Activated B cell treated with CpG ODN at 0.5 μM for 24 hours (primary cell): Measurements from ENCODE around the gene RPL21. TPM values are rescaled to one million over a fixed set of nuclear protein-coding genes. Genes with fewer than 3 reads are reported as not detected.
"Not testable (repeated sequence)": the region's sequence is repeated elsewhere in the genome, so short reads cannot be mapped to it uniquely, and the experiment has no call there.

Experiments used
- ATAC-seq: fragments of 200-7000 bp; cut with Tn5 transposase; one replicate; pipeline ENCODE4 v1.10.0; 2021; ENCODE audit warnings: low read depth, mild to moderate bottlenecking, moderate library complexity
- CTCF ChIA-PET: fragments of 350-600 bp; sonication (Branson Sonifier 250); formaldehyde crosslinking; loops from one replicate; lab custom pipeline; 2021; ENCODE audit warnings: antibody characterized with exemption; lab: Charles Lee
- POLR2A ChIA-PET: fragments of 350-600 bp; sonication (Branson Sonifier 250); formaldehyde crosslinking; loops from one replicate; lab custom pipeline; 2021; ENCODE audit warnings: antibody characterized with exemption; lab: Charles Lee
- DNase-seq: peaks from one replicate; pipeline ENCODE4 v3.0.0; 2022
- H3K27ac Mint-ChIP-seq: one replicate; pipeline ENCODE4 v1.8.0; 2020; ENCODE audit warnings: mixed read lengths
- H3K27me3 Mint-ChIP-seq: one replicate; pipeline ENCODE4 v1.8.0; 2021; ENCODE audit warnings: mixed read lengths
- H3K36me3 Mint-ChIP-seq: one replicate; pipeline ENCODE4 v1.8.0; 2021; ENCODE audit warnings: low read depth, mixed read lengths
- H3K4me1 Mint-ChIP-seq: one replicate; pipeline ENCODE4 v1.8.0; 2021; ENCODE audit warnings: mixed read lengths
- H3K4me3 Mint-ChIP-seq: one replicate; pipeline ENCODE4 v1.8.0; 2020; ENCODE audit warnings: mild to moderate bottlenecking, mixed read lengths
- H3K9me3 Mint-ChIP-seq: one replicate; pipeline ENCODE4 v1.8.0; 2020; ENCODE audit warnings: mixed read lengths
- intact Hi-C: fragments of 100-400 bp; cut with micrococcal nuclease; formaldehyde crosslinking; loops from one replicate; pipeline ENCODE4 v1.15.1; 2024
- total RNA-seq: library from RNA; stranded (reverse); gene quantifications from 2 replicates; pipeline ENCODE4 v1.2.3, GENCODE V29; 2022
- TF ChIP-seq, protein P1 (sequence below): fragments of 200-600 bp; IDR thresholded peaks from one replicate; pipeline ENCODE4 v1.8.0; 2022; ENCODE audit warnings: antibody characterized with exemption, mild to moderate bottlenecking

Gene RPL21
- total RNA-seq, 1 donor from 2014 or later, result 1,996 TPM

DNA sequence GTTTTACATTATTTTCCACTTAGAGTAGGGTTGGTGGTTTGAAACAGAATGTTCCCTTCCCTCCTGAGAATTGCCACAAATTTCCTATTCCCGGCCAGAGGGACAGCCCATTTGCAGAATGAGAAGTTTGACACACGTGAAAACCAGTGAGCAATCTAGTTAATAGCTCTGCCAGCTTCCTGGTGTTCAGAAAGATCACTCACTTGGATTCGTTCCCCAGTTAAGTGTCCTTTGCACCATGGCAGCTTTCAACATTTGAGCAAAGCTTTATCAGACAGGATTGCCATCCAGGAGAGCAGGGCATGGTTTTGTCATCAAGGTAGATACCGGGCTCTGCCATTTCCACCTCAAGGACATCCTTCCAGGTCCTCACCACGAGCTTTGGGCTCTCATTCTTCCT is 47.5 kb downstream of the RPL21 start:
- DNase-seq, result no peak
- POLR2A ChIA-PET, result no interaction called here
- H3K27me3 Mint-ChIP-seq, result no peaks in the 10 kb centered on the region

DNA sequence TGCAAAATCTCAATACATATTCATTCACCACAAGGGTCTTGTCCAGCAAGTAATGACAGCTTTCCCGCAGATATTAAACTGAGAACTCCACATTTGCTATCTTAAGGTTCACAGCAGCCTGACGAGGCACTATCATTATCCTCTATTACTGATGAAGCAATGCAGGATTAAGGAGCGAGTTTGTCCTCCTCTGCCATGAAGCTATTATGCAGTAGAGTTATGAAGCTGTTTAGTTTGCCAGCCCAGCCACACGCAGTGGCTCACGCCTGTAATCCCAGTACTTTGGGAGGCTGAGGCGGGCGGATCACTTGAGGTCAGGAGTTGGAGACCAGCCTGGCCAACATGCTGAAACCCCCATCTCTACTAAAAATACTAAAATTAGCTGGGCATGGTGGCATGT is 49.0 kb downstream of the RPL21 start:
- DNase-seq, H3K27ac Mint-ChIP-seq, CTCF ChIA-PET, H3K27me3 Mint-ChIP-seq, intact Hi-C loops, ATAC-seq, H3K36me3 Mint-ChIP-seq, H3K9me3 Mint-ChIP-seq, POLR2A ChIA-PET, H3K4me3 Mint-ChIP-seq, H3K4me1 Mint-ChIP-seq: not testable (repeated sequence)

More for the DNA sequence above, 47.5 kb downstream of the RPL21 start:
- intact Hi-C loops, result no loop called here
- TF ChIP-seq, protein P1, sequence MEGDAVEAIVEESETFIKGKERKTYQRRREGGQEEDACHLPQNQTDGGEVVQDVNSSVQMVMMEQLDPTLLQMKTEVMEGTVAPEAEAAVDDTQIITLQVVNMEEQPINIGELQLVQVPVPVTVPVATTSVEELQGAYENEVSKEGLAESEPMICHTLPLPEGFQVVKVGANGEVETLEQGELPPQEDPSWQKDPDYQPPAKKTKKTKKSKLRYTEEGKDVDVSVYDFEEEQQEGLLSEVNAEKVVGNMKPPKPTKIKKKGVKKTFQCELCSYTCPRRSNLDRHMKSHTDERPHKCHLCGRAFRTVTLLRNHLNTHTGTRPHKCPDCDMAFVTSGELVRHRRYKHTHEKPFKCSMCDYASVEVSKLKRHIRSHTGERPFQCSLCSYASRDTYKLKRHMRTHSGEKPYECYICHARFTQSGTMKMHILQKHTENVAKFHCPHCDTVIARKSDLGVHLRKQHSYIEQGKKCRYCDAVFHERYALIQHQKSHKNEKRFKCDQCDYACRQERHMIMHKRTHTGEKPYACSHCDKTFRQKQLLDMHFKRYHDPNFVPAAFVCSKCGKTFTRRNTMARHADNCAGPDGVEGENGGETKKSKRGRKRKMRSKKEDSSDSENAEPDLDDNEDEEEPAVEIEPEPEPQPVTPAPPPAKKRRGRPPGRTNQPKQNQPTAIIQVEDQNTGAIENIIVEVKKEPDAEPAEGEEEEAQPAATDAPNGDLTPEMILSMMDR, result no peak
- Mint-ChIP-seq H3K9me3 (peaks cover 4% of the 10 kb centered on the region), H3K4me3 (no peak overlapping the region), H3K36me3 (no peaks in the 10 kb centered on the region), H3K4me1 (peaks cover 9% of the 10 kb centered on the region), H3K27ac (no peak overlapping the region)
- no peak for ATAC-seq
- CTCF ChIA-PET, result no interaction called here

DNA sequence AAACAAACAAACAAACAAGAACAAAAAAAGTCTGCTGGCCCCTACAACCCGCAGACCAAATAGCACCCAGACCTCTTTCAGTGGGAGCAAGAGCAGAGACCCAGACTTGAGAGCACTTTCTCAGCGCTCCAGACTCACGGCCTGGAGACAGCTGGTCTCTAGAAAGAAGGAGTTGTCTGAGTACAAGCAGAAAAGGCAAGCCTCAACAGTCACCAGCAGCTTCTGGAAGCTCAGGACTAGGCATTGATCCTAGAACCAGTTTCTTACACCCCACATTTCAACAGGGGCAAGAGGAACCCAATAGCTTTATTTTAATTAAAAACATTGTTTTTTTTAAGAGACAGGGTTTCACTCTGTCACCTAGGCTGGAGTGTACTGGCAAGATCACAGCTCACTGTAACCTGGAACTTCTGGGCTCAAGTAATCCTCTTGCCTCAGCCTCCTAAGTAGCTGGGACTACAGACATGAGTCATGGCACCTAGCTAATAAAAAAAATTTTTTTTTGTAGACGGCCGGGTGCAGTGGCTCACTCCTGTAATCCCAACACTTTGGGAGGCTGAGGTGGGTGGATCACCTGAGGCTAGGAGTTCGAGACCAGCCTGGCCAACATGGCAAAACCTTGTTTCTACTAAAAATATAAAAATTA is 49.7 kb downstream of the RPL21 start:
- no peak for ATAC-seq
- Mint-ChIP-seq H3K4me3 (no peak overlapping the region), H3K36me3 (no peaks in the 10 kb centered on the region), H3K27me3 (no peaks in the 10 kb centered on the region), H3K9me3 (peaks cover 4% of the 10 kb centered on the region), H3K4me1 (peaks cover 6% of the 10 kb centered on the region), H3K27ac (no peak overlapping the region)
- CTCF ChIA-PET, result no interaction called here
- POLR2A ChIA-PET, result no interaction called here
- intact Hi-C loops, result no loop called here
- DNase-seq, result no peak
- TF ChIP-seq, protein P1, result no peak

DNA sequence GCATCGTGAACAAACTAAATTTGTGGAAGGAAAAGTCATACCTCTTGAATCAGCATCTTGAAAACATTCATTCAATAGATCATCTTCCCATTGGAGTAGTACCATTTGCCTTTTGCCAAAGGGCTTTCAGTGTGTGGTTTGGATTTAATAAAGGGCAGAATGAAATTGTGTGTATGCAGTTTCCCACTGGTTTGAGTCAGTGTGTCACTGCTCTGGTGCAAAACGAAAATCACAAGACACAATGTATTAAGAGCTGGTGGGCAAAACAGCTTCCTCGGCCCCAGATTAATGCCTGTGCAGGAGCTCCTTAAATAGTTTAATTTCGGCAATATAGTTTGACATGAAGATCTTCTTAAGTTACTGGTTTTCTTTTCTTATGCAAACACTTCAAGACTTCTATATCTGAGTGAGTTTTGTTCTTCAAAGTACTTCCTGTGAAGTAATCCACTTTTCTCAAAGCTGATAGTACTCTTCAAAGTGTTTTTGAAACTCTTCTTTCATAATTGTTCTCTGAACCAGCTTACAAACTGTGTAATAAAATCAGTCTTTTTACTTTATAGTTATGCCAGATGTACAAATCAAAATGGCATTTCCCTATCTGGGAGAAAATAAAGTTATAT is 51.4 kb downstream of the RPL21 start:
- intact Hi-C loops, result no loop called here
- H3K9me3 Mint-ChIP-seq, result peaks cover 4% of the 10 kb centered on the region
- no peak overlapping the region for H3K27ac Mint-ChIP-seq
- H3K36me3 Mint-ChIP-seq, result no peaks in the 10 kb centered on the region
- CTCF ChIA-PET, result no interaction called here
- ATAC-seq (no peak), DNase-seq (no peak)
- H3K4me1 Mint-ChIP-seq, result peaks cover 16% of the 10 kb centered on the region
- TF ChIP-seq, protein P1, result no peak
- POLR2A ChIA-PET, result no interaction called here
- H3K4me3 Mint-ChIP-seq, result no peak overlapping the region
- no peaks in the 10 kb centered on the region for H3K27me3 Mint-ChIP-seq

DNA sequence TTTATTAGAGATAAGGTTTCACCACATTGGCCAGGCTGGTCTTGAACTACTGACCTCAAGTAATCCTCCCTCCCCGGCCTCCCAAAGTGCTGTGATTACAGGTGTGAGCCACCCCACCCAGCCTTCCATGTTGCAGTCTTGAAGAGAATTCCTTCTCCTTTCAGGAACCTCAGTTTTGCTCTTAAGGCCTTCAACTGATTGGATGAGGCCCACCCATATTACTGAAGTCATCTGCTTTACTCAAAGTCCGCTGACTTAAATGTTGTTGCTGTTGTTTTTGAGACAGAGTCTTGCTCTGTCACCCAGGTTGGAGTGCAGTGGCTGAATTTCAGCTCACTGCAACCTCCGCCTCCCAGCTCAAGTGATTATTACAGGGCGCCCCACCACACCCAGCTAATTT is 52.7 kb downstream of the RPL21 start:
- no peak for ATAC-seq
- ChIA-PET CTCF (no interaction called here), POLR2A (no interaction called here)
- TF ChIP-seq, protein P1, result no peak
- Mint-ChIP-seq H3K4me1 (peaks cover 19% of the 10 kb centered on the region), H3K36me3 (no peaks in the 10 kb centered on the region), H3K27ac (no peak overlapping the region), H3K27me3 (no peaks in the 10 kb centered on the region), H3K9me3 (peaks cover 4% of the 10 kb centered on the region), H3K4me3 (no peak overlapping the region)
- no peak for DNase-seq
- intact Hi-C loops, result no loop called here
